ENCODE results near the gene PTPN23. TPM values are rescaled to one million over a fixed set of nuclear protein-coding genes. Genes with fewer than 3 reads are reported as not detected.

Gene PTPN23
- total RNA-seq, 4 donors from 2014 or later: 10.5 to 134 (median 24.4) TPM

DNA sequence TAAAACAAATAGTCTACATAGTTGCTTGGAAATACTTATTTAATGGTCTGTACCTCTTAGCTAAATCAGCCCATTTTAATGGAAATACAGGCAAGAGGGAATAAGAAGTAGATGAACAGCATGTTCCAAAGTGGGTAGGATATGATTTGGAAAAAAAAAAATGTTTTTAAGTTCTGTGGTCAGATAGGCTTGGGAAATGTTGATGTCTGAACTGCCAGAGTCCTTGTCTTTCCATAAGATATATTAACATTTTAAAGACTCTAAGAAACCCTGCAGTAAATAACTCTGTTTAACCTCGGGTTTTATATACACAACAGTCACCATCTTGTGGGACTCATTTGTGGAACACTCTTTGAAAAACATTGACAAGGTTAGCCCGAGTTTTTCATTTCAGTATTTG is 40.0 kb upstream of the PTPN23 start:
- no peak overlapping the region for H3K27ac ChIP-seq
- intact Hi-C loops (cut with DNase I): no loop called here
- no peak for DNase-seq
- no peaks in the 10 kb centered on the region for H3K9me3 ChIP-seq
- H3K36me3 ChIP-seq: peaks cover 6 to 100% (median 21%) of the 10 kb centered on the region in 3 donors
- H3K27me3 ChIP-seq: no peaks in the 10 kb centered on the region
- H3K4me1 ChIP-seq: no peaks in the 10 kb centered on the region
- 75 to 85% methylated on average over 2 of the region's 2 CpGs for WGBS, 2 donors
- TF ChIP-seq, protein P1, sequence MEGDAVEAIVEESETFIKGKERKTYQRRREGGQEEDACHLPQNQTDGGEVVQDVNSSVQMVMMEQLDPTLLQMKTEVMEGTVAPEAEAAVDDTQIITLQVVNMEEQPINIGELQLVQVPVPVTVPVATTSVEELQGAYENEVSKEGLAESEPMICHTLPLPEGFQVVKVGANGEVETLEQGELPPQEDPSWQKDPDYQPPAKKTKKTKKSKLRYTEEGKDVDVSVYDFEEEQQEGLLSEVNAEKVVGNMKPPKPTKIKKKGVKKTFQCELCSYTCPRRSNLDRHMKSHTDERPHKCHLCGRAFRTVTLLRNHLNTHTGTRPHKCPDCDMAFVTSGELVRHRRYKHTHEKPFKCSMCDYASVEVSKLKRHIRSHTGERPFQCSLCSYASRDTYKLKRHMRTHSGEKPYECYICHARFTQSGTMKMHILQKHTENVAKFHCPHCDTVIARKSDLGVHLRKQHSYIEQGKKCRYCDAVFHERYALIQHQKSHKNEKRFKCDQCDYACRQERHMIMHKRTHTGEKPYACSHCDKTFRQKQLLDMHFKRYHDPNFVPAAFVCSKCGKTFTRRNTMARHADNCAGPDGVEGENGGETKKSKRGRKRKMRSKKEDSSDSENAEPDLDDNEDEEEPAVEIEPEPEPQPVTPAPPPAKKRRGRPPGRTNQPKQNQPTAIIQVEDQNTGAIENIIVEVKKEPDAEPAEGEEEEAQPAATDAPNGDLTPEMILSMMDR (IDR thresholded peaks at IDR 0.05): no peak
- TF ChIP-seq POLR2A (IDR thresholded peaks at IDR 0.05): no peak
- no peak overlapping the region for H3K4me3 ChIP-seq

DNA sequence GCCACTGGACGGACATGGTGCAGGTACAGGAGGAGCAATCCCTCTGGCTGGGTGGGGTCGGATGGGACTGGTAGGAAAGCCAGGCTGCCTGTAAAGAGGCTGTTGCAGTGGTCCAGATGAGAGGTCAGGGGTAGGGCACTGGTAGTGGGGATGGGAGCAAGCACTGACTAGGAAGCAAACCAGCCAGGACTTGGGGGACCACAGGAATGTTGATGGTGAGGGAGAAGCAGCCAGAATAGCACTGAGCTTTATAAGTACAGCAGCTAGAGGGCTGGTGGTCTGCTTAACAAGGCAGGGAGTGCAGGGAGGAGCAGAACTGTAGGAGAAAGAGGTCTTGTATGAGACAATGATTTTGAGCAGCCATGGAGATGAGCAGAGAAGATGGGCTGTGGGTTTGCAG is 38.7 kb upstream of the PTPN23 start:
- intact Hi-C loops (cut with DNase I): no loop called here
- Histone ChIP-seq H3K36me3 (peaks cover 6 to 93% (median 16%) of the 10 kb centered on the region in 3 donors), H3K27me3 (no peaks in the 10 kb centered on the region), H3K4me3 (no peak overlapping the region), H3K27ac (no peak overlapping the region), H3K9me3 (no peaks in the 10 kb centered on the region), H3K4me1 (no peaks in the 10 kb centered on the region)
- TF ChIP-seq, protein P1 (IDR thresholded peaks at IDR 0.05): no peak
- TF ChIP-seq POLR2A (IDR thresholded peaks at IDR 0.05): no peak
- 86 to 98% methylated on average over 2 of the region's 2 CpGs for WGBS, 2 donors
- DNase-seq: no peak

DNA sequence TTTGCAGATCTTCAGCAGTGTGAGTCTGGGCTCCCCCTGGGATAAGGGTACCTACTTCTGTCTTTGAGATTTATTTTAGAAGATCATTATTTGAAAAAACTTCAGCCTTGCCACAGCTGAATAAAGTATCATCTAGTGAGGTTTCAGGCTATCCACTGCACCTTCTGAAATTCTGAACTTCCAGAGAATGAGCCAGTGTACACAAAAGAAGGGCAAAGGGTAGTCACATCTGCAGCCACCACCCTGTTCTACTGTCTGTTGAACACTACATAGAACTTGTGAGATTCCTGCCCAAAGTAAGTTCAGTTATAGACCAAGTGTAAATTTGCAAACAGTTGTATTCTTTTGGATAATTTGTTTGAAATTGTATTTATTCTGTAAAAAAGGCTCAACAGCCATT is 38.0 kb upstream of the PTPN23 start:
- H3K36me3 ChIP-seq: peaks cover 6 to 87% (median 16%) of the 10 kb centered on the region in 3 donors
- intact Hi-C loops (cut with DNase I): no loop called here
- no peaks in the 10 kb centered on the region for H3K9me3 ChIP-seq
- no peak overlapping the region for H3K27ac ChIP-seq
- H3K4me1 ChIP-seq: peaks cover 0 to 6% (median 0%) of the 10 kb centered on the region in 3 donors
- no peak overlapping the region for H3K4me3 ChIP-seq
- no peaks in the 10 kb centered on the region for H3K27me3 ChIP-seq
- TF ChIP-seq, protein P1 (IDR thresholded peaks at IDR 0.05): no peak
- TF ChIP-seq POLR2A (IDR thresholded peaks at IDR 0.05): no peak
- DNase-seq: no peak

DNA sequence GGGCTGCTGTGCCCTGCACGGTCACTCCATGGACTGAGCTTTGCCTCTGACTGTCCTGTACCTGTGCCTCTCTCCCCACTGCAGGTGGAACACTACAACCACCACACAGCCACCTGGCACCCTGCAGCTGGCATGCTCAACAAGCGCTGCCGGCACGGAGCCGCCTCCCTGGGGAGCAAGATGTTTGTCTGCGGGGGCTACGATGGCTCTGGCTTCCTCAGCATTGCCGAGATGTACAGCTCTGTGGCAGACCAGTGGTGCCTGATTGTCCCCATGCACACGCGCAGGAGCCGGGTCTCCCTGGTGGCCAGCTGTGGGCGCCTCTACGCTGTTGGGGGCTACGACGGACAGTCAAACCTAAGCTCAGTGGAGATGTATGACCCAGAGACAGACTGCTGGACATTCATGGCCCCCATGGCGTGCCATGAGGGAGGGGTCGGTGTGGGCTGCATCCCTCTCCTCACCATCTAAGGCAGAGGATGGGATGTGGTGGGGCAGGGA is 37.3 kb upstream of the PTPN23 start:
- DNase-seq: no peak
- TF ChIP-seq, protein P1 (IDR thresholded peaks at IDR 0.05): no peak
- TF ChIP-seq POLR2A (IDR thresholded peaks at IDR 0.05): no peak
- intact Hi-C loops (cut with DNase I): no loop called here
- no peak overlapping the region for H3K27ac ChIP-seq
- no peaks in the 10 kb centered on the region for H3K9me3 ChIP-seq
- H3K4me1 ChIP-seq: peaks cover 0 to 6% (median 0%) of the 10 kb centered on the region in 3 donors
- H3K27me3 ChIP-seq: no peaks in the 10 kb centered on the region
- H3K4me3 ChIP-seq: no peak overlapping the region
- 75 to 100% methylated on average over 2 to 3 of the region's 17 CpGs for WGBS, 2 donors
- H3K36me3 ChIP-seq: peaks cover 6 to 80% (median 16%) of the 10 kb centered on the region in 3 donors

DNA sequence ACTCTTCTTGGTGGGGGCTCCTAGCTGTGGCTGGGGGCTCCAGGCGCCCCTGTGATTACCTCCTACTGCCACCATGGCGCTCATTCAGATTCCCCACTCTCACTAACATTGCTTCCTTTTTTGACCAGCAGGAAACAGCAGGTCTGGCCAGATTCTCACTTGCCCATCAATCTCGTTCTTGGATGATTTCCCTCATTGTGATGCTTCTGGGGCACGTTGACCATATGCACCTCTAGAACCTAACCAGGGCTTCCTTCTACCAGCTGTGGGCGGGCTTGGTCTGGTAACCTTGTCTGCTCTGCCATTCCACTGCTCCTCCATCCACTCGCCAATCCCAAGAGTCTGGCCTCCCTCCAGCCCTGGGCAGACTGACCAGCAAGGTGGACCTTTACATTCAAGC is 35.9 kb upstream of the PTPN23 start:
- TF ChIP-seq, protein P1 (IDR thresholded peaks at IDR 0.05): no peak
- no peak for TF ChIP-seq POLR2A (IDR thresholded peaks at IDR 0.05)
- WGBS, 2 donors: 64 to 80% methylated on average over 5 to 6 of the region's 6 CpGs
- Histone ChIP-seq H3K4me1 (peaks cover 0 to 6% (median 0%) of the 10 kb centered on the region in 3 donors), H3K36me3 (peaks cover 6 to 65% (median 10%) of the 10 kb centered on the region in 3 donors), H3K4me3 (no peak overlapping the region), H3K27ac (no peak overlapping the region), H3K9me3 (no peaks in the 10 kb centered on the region), H3K27me3 (no peaks in the 10 kb centered on the region)
- intact Hi-C loops (cut with DNase I): no loop called here
- no peak for DNase-seq
